HG03064 (cell line): ENCODE results near the gene ENTPD6.
"Not testable (repeated sequence)": the region's sequence is repeated elsewhere in the genome, so short reads cannot be mapped to it uniquely, and the experiment has no call there.

Source experiments
- ATAC-seq: cut with Tn5 transposase; IDR thresholded peaks from one replicate; pipeline ENCODE4 v1.9.1; 2021; ENCODE audit warnings: low read depth; ENCODE audit not compliant: unreplicated experiment

Gene ENTPD6

DNA sequence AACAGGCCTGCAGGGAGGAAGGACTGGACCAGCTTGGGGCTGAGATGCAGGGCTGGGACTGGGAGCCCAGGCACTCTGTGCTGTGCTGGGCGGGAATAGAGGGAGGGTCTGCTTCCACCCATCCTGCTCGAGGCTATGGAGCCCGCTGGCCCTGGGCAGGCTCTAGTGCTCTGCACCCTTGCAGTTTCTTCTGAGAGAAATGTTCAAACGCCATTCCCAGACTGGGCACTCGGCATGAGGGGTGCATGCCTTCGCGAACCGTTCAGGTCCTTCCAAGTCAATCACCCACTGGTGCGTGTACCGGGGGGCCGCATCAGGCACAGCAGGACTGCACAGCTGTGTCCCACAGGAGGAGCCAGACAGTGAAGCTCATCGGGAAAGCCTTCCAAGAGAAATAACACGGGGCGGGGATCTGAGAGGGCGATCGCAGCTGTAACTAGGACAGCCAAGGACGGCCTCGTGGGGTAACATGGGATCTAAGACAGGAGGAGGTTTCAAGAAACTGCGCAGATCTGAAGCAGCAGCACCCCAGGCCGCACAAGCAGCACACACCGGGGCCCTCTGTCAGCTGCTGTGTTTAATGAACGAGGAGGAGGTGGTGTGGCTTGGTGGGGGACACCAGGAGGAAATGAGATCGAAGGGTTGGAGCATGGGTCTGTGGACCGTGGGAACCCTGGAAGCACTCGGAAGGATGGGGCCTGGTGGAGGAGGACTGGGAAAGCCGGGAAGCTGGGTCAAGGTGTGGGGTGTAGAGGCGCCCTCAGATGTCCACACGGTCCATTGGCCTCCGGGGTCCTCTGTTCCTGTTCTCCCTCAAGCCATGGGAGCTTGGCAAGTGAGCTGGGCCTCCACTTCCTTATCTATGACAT, 26.3 kb downstream of the ENTPD6 start:
- no peak for ATAC-seq

DNA sequence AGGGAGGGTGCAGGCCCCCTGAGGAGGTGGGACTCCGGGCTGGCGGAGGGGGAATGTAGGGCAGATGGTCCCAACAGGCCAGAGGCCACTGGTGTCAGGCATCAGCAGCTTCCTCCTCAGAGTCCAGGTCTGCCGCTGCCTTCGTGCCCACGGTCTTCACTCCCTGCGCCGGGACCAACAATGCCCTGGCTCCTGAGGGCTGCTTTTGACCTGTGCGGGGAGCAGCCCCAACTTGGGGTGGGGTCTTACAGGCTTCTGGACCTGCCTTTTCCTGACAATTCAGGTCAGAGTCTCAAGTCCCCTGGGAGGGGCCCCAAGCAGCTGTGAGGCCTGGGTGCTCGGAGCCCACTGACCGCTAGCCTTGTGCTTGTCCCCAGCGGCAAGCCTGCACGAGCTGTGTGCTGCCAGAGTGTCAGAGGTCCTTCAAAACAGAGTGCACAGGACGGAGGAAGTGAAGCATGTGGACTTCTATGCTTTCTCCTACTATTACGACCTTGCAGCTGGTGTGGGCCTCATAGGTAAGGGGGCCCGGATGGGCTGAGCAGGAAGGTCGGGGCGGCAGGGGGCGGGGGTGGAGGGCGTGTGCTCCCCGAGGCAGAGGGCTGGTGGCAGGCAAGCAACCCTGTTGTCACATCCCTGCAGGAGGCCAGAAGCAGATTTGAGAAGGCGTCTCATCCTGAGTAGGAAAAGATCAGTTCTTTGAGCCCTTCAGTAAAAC, 27.1 kb downstream of the ENTPD6 start:
- ATAC-seq, result no peak

DNA sequence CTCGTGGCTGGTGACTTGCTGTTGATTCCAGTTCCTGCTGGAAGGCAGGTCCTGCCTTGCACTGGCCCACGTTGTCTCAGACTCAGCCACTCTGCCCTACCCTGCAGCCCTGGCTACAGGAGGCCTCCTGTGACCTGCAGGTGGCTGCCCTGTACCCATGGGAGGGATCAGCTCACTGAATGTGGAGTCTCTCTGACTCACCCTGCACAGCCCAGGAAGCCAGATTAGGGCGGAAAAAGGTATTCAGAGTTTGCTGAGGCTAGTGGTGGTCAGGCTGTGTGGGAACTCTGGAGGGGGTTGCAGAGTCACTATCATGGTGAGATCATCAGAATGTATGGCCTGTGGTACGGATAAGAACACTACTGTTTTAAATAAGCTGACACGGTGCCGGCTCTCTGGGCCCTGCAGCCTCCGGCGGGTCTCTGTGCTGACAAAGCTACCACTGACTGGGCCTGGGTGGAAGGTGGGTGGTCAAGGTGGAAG, 27.7 kb downstream of the ENTPD6 start:
- ATAC-seq, result no peak

DNA sequence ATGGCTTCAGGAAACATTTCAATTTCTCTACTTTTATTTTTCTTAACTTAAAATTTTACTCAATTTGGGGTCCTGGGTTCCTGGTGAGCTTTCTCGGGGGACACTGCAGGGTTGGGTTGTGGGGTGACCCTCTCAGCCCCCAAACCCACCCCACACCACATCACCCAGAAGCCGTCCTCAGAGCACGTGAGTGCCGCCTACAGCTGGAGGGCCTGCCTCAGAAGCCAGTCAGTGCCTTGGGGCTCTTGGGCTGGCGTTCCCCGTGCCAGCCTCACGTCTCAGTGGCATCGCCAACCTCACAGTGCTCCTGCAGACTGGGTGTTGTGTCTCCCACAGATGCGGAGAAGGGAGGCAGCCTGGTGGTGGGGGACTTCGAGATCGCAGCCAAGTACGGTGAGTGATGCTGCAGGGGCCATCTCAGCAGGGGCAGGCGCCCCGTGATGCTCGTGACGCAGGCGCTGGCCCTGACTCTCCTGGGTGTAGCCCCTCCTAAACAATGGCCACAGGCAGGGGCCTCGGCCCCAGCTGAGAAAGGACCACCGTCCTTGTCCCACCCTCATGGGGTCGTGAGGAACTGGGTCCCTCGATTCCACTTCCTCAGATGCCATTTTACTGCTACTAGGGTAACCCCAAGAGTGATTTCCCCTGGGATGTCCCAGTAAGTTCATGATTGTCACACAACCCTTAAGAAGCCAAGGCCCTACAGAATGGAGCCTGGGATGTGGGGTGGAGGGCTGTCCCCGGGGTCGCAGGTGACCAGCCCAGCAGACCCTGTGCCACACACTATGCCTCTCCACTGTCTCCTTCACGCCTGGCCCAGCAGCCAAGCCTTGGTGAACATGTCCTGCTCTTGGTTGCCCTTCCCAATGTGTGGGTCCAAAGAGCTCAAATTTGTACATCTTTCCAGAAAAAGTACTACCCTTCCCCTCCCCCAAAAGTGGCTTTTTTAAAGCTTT, 28.5 kb downstream of the ENTPD6 start:
- no peak for ATAC-seq

DNA sequence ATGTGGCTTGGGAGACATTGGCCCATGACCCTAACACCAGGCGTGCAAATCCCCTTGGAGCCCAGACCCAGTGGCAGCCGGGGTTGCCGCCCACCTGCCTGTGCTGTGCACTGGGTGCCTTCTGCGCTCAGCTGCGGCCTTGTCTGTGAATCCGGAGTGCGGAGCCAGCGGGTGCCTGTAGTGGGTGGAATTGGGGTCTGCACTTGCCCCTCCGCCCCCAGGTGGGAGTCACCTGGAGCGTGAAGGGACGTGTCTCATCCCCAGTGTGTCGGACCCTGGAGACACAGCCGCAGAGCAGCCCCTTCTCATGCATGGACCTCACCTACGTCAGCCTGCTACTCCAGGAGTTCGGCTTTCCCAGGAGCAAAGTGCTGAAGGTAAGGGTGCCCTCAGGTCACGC, 29.4 kb downstream of the ENTPD6 start:
- no peak for ATAC-seq

DNA sequence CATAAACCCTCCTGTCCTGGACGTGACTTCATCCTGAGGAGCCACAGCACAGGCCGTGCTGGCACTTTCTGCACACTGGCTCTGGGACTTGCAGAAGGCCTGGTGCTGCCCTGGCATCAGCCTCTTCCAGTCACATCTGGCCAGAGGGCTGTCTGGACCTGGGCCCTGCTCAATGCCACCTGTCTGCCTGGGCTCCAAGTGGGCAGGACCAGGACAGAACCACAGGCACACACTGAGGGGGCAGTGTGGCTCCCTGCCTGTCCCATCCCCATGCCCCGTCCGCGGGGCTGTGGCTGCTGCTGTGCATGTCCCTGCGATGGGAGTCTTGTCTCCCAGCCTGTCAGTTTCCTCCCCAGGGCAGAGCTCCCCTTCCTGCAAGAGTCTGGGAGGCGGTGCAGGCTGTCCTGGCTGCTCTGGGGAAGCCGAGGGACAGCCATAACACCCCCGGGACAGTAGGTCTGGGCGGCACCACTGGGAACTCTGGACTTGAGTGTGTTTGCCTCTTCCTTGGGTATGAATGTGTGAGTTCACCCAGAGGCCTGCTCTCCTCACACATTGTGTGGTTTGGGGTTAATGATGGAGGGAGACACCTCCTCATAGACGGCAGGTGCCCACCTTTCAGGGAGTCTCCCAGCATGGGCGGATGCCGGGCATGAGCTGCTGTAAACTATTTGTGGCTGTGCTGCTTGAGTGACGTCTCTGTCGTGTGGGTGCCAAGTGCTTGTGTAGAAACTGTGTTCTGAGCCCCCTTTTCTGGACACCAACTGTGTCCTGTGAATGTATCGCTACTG, 30.3 kb downstream of the ENTPD6 start:
- no peak for ATAC-seq

DNA sequence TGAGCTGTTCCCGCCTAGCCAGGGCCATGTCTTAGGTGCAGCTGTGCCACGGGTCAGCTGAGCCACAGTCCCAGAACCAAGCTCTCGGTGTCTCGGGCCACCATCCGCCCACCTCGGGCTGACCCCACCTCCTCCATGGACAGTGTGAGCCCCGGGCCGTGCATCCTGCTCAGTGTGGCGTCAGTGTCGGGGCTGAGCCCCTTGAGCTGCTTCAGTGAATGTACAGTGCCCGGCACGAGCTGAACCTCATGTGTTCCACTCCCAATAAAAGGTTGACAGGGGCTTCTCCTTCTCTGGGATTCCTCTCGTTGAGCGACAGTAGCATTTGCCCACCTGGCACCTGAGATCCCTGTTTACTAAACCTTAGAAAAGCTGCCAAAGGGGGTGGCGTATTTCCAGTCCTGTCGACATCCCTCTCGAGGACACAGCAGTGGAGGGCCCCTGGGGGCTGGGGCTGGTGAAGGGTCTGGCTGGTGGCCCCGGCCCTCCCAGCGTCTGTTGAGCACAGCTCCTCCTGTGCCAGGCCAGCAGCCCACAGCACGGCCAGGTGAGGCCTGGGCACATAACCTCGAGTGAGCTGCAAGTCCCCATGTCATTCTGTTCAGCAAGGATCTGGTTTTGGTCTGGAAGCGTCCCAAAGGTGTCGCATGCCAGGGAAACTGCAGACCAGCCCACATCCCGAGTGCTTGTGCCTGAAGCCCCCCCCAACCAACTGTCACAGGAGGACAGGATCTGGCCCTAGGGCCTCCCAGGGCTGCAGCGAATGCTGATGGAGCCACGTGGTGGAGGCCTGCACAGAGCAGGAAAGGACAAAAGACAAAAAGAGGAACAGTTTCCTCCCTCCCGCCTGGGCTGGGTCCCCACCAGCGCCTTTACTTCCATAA, 31.2 kb downstream of the ENTPD6 start:
- no peak for ATAC-seq

DNA sequence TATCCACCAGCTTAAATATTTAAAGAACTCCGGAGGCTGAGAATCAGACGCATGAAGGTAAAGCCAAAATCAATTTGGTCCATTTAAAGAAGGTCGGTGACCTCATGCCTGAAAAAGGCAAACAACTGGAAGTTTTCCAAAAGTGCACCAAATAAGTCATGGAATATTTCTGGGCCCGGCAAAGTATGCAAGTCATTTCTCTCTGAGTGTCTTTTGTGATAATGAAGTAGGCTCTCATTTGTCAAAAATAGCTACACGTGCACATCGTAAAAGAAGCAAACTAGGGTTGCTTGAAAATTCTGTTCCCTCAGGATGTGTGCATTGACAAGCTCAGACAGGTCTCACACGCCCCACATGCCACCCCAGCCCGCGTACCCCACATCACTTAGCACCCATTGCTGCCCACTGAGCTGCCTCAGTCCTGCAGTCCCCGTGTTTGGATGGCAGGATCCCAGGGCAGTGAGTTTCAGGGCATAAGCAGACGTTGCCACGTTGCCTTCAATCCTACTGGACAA, 31.9 kb downstream of the ENTPD6 start:
- ATAC-seq, result no peak

DNA sequence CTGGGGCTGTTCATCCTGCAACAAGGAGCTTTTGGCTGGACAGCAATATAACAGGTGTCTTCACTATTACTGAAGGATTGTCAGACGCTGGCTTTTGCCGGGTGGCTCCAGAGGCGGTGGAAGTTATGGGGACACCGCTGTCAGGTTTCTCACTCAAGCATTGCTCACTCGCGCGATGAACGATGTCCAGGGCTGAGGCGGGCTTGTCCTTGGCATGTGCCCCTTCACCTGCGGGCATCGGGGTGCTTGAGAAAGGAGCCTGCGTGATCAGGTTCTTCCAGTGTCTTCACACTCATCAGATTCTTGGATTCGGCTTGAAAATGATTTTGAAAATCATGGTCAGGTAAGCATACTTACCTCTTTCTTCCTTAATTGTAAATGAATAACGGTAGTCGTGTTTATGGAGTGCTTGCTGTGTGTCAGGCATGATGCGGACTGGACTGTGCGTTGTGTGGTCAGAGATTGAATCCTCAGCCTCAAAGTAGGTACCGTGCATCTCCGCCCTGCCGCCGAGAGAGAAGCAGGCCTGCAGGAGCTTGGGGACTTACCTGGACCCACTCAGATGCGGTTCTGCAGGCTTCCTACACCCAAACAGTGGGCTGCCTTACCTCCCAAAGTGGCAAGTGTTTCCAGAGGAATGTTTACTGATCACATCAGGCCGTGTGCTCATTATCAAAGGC, 34.1 kb downstream of the ENTPD6 start:
- no peak for ATAC-seq

DNA sequence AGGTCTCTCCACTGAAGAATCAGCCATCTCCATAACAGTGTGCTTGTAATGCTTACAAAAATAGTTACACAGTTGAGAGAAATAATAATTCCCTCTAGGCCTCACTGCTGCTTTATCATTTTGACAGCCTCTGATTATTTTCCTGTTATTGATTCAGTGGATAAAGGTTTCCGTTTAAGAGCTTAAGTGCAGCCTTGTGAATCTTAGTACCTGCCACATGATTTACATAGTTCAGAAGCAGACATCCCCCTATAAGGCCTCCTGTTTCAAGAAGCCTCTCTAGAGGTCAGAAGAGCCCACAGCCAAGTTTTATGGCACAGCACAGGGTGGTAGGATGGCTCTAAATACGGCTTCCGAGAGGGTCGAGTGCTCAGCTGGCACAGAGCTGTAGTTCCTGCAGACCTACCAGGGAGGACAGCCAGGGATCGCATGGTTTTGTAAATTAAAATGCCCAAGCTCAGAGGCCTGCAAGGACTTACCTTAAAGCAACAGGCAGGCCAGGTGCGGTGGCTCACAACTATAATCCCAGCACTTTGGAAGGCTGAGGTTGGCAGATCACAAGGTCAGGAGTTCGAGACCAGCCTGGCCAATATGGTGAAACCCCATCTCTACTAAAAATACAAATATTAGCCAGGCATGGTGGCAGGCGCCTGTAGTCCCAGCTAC, 34.8 kb downstream of the ENTPD6 start:
- ATAC-seq, result no peak

DNA sequence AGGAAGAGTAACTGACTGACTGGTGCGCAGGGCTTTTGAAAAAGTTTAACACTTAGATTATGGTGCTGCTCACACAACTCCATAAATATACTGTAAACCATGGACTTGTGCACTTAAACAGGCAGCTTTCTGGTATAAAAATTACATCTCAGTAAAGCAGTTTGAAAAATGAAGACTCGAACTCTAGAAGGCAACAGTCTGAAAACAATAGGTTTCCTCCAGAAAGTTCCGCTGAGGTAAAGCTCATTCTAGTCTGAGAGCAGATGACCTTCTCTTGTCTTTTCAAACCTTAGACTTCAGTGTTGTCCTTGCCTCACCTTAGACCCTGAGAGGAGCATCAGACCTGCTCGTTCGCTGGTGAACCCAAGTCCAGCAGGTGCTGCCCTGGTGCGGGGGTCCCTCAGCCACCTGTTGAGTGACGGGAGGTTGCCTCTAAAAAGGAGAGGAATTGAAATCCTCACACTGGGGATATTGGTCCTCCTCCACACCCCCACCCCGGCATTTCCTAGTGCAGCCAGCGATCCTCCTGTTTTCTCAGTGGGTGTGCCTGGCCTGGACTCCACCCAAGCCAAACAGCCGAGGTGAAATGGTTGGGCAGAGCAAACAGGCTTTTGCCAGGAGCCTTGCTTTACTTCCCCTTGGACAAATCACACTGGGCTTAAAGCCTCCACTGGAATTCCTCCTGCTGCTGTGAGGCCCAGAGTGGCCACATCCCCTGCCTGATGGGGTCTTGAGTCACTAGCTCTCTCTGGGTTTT, 37.7 kb downstream of the ENTPD6 start:
- no peak for ATAC-seq

DNA sequence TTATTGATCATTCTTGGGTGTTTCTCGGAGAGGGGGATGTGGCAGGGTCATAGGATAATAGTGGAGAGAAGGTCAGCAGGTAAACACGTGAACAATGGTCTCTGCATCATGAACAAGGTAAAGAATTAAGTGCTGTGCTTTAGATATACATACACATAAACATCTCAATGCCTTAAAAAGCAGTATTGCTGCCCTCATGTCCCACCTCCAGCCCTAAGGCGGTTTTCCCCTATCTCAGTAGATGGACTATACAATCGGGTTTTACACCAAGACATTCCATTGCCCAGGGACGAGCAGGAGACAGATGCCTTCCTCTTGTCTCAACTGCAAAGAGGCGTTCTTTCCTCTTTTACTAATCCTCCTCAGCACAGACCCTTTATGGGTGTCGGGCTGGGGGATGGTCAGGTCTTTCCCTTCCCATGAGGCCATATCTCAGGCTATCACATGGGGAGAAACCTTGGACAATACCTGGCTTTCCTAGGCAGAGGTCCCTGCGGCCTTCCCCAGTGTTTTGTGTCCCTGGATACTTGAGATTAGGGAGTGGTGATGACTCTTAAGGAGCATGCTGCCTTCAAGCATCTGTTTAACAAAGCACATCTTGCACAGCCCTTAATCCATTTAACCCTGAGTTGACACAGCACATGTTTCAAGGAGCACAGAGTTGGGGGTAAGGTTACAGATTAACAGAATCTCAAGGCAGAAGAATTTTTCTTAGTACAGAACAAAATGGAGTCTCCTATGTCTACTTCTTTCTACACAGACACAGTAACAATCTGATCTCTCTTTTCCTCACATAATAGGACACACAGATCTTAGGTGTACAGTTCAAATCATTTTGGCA, 38.7 kb downstream of the ENTPD6 start:
- ATAC-seq, result not testable (repeated sequence)

DNA sequence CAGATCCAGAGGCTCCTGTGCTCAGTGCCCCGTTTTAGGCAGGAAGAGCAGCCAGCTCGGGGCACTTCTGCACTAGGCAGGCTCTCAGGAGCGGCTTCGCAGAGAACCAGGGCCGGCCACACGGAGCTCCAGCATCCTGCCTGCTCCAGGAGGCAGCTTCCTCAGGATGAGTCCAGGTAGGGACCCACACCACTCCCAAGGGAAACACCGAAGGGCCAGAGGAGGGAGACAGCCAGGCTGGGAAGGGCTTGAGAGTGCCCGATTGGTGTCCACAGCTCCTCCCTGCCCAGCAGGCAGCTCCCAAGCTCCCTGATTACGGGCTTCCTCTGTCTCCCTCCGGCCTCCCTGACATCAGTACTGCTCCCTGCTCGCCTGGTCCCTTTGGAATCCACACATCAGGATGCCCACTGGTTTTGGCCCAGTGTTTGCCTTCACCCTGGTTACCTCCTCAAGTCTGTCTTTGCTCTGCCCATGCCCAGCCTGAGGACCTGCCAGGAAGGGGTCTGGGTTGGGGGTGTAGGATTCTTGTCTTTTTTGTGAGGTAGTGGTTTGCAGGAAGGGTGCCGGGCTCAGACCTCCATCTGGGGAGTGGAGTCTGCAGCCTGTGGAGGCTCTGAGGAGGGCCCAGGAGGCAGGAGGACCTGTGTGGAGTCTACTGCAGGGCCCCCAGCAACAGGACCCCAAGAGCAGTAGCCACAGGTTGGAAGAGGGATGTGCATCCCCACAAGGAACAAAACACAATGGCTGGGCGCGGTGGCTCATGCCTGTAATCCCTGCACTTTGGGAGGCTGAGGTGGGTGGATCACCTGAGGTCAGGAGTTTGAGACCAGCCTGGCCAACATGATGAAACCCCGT, 41.2 kb downstream of the ENTPD6 start:
- no peak for ATAC-seq

DNA sequence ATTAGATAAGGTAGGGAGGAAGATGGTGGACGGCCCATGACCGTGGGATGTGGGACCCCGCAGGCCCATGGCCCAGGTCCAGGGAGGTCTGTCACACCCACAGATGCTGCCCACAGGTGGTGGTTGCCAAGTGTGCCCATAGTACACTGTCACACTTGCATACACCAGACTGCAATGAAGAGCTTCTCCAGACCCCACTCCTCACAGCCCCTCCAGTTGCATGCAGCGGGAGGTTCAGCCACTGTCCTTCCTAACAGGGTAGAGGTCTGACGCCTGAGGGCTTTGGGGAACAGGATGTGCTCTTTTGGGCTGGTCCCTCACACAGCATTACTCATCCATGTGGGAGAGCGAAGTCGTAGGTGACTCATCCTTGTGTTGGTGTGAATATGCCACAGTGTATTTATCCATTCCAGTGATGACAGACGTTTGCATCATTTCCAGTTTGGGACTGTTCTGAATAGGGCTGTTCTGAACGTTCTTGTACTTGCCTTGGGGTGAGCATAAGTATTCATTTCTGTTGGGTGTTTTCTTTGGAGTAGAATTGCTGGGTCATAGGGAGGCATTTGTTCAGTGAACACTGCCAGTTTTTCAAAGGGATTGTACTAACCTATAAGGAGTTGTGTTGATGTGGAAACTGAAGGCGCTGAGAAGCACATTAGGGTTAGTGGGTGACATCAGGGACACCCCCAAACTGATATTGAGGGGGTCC, 42.3 kb downstream of the ENTPD6 start:
- ATAC-seq, result no peak
